HCT116 (cell line): ENCODE measurements around the gene CAMKK2. TPM values are rescaled to one million over a fixed set of nuclear protein-coding genes. Genes with fewer than 3 reads are reported as not detected.

Experiments used
- ATAC-seq: fragments of 200-7000 bp; cut with Tn5 transposase; 2 replicates; pipeline ENCODE4 v1.9.1; 2020; ENCODE audit warnings: mild to moderate bottlenecking, moderate library complexity
- BruUV-seq: library from RNA; stranded (reverse); fragments of 400-500 nt; replicated peaks from 2 replicates; lab custom pipeline; 2021; lab: Mats Ljungman, UMichigan
- CTCF ChIA-PET: fragments of 300-600 bp; sonication (Branson Sonifier 250); formaldehyde crosslinking; loops from one replicate; lab custom pipeline; 2021; ENCODE audit warnings: antibody characterized with exemption; lab: Charles Lee
- POLR2A ChIA-PET: fragments of 300-600, 350-600 bp; sonication (Branson Sonifier 250); formaldehyde crosslinking; loops from one replicate; lab custom pipeline; 2021; ENCODE audit warnings: antibody characterized with exemption; lab: Charles Lee
- RAD21 ChIA-PET, 2 experiments: fragments of 300-600 bp; sonication (Branson Sonifier 250); formaldehyde crosslinking; loops; one replicate each; lab custom pipeline; 2023; ENCODE audit warnings: low total read pairs in 2 of 2; ENCODE audit not compliant: uncharacterized antibody in 2 of 2, unreplicated experiment in 2 of 2, low non-redundant PET in 1 of 2; lab: Charles Lee
- DNase-seq: peaks from one replicate; pipeline ENCODE4 v3.0.0-alpha.2; 2010; ENCODE audit warnings: low read depth, low spot score
- H2AFZ ChIP-seq: fragments of 200-600 bp; shearing (Covaris generic), sonication (generic); 2 replicates; pipeline ENCODE4 v1.6.1; 2017; ENCODE audit warnings: low read depth, mixed run types, mixed read lengths, antibody characterized with exemption, low read length; ENCODE audit not compliant: poor library complexity, severe bottlenecking
- H3K27ac ChIP-seq: 2 replicates; pipeline ENCODE4 v1.5.1; 2012; ENCODE audit warnings: low read depth, low read length
- H3K27me3 ChIP-seq: fragments of 200-600 bp; sonication (generic); 2 replicates; pipeline ENCODE4 v1.6.1; 2016; ENCODE audit warnings: mixed run types, low read length, mixed read lengths; ENCODE audit not compliant: insufficient read depth
- H3K36me3 ChIP-seq, 2 experiments: fragments of 200-500 bp in 1 of 2; fragments of 200-600 bp in 1 of 2; sonication (Bioruptor generic) in 1 of 2; sonication (generic) in 1 of 2; 2 replicates each; pipeline versions ENCODE4 v1.5.1 to v1.6.1; 2014 to 2016; ENCODE audit warnings: low read length in 2 of 2, inconsistent platforms in 1 of 2, mixed read lengths in 1 of 2, mixed run types in 1 of 2; ENCODE audit not compliant: insufficient read depth in 2 of 2, control insufficient read depth in 1 of 2
- H3K4me1 ChIP-seq, 2 experiments: fragments of 200-600 bp in 1 of 2; sonication (generic) in 1 of 2; 2 replicates each; pipeline versions ENCODE4 v1.5.1 to v1.6.1; 2012 to 2017; ENCODE audit warnings: low read length in 2 of 2, inconsistent platforms in 1 of 2, mild to moderate bottlenecking in 1 of 2, mixed read lengths in 1 of 2, mixed run types in 1 of 2, moderate library complexity in 1 of 2; ENCODE audit not compliant: insufficient read depth in 2 of 2, control insufficient read depth in 1 of 2
- H3K4me2 ChIP-seq: fragments of 200-600 bp; sonication (generic); 2 replicates; pipeline ENCODE4 v1.6.1; 2017; ENCODE audit warnings: mixed run types, low read length, mixed read lengths
- H3K4me3 ChIP-seq, 2 experiments: fragments of 200-600 bp in 1 of 2; sonication (generic) in 1 of 2; replicated peaks in 1 of 2; 2 replicates each; pipeline ENCODE4 v1.5.1; 2011 to 2016; ENCODE audit warnings: low read length in 2 of 2, control low read depth in 1 of 2, low read depth in 1 of 2, mild to moderate bottlenecking in 1 of 2, mixed read lengths in 1 of 2, mixed run types in 1 of 2
- H3K79me2 ChIP-seq: fragments of 200-600 bp; sonication (generic); 2 replicates; pipeline ENCODE4 v1.6.1; 2017; ENCODE audit warnings: mild to moderate bottlenecking, mixed run types, low read length, moderate library complexity, mixed read lengths; ENCODE audit not compliant: insufficient read depth
- H3K9ac ChIP-seq: fragments of 200-600 bp; sonication (generic); 2 replicates; pipeline ENCODE4 v1.6.1; 2016; ENCODE audit warnings: low read length, mixed read lengths
- H3K9me2 ChIP-seq: fragments of 200-600 bp; sonication (generic), shearing (Covaris generic); 2 replicates; pipeline ENCODE4 v1.6.1; 2017; ENCODE audit warnings: mixed run types, mild to moderate bottlenecking, moderate library complexity; ENCODE audit not compliant: insufficient read depth
- H3K9me3 ChIP-seq, 2 experiments: fragments of 200-500 bp in 1 of 2; fragments of 200-600 bp in 1 of 2; sonication (Bioruptor generic) in 1 of 2; sonication (generic) in 1 of 2; 2 replicates each; pipeline ENCODE4 v1.6.1; 2014 to 2017; ENCODE audit warnings: low read length in 2 of 2, mixed read lengths in 2 of 2, inconsistent platforms in 1 of 2, low read depth in 1 of 2, mild to moderate bottlenecking in 1 of 2, mixed run types in 1 of 2, moderate library complexity in 1 of 2; ENCODE audit not compliant: control insufficient read depth in 1 of 2, insufficient read depth in 1 of 2
- H4K20me1 ChIP-seq: fragments of 200-600 bp; sonication (generic), shearing (Covaris generic); 2 replicates; pipeline ENCODE4 v1.6.1; 2017; ENCODE audit warnings: mixed run types, mild to moderate bottlenecking, moderate library complexity; ENCODE audit not compliant: insufficient read depth
- CBX3 ChIP-seq: IDR thresholded peaks from 2 replicates; pipeline ENCODE4 v1.6.1; 2012; ENCODE audit warnings: low read depth
- CEBPB ChIP-seq: IDR thresholded peaks from 2 replicates; pipeline ENCODE4 v1.6.1; 2012; ENCODE audit warnings: low read depth
- CTCF ChIP-seq, 3 experiments: fragments of 200-600 bp in 1 of 3; sonication (generic) in 1 of 3; IDR thresholded peaks in 2 of 3; conservative IDR thresholded peaks in 1 of 3; 2 replicates each; pipeline ENCODE4 v1.5.1; 2012 to 2017; ENCODE audit warnings: low read depth in 2 of 3, low read length in 2 of 3, antibody characterized with exemption in 1 of 3, borderline replicate concordance in 1 of 3, control low read depth in 1 of 3, mild to moderate bottlenecking in 1 of 3, mixed read lengths in 1 of 3, mixed run types in 1 of 3, moderate library complexity in 1 of 3; ENCODE audit not compliant: insufficient read depth in 1 of 3
- ELF1 ChIP-seq: IDR thresholded peaks from 2 replicates; pipeline ENCODE4 v1.6.1; 2012; ENCODE audit warnings: low read depth, borderline replicate concordance
- FOSL1 ChIP-seq: IDR thresholded peaks from 2 replicates; pipeline ENCODE4 v1.6.1; 2012; ENCODE audit warnings: low read depth
- JUND ChIP-seq: IDR thresholded peaks from 2 replicates; pipeline ENCODE4 v1.6.1; 2012
- POLR2AphosphoS5 ChIP-seq: IDR thresholded peaks from 2 replicates; pipeline ENCODE4 v1.6.1; 2011; ENCODE audit warnings: mild to moderate bottlenecking, low read depth, low read length, moderate library complexity
- RAD21 ChIP-seq: IDR thresholded peaks from 2 replicates; pipeline ENCODE4 v1.6.1; 2012; ENCODE audit warnings: low read depth, mild to moderate bottlenecking
- SIN3A ChIP-seq: IDR thresholded peaks from 2 replicates; pipeline ENCODE4 v1.6.1; 2012; ENCODE audit warnings: low read depth
- SRF ChIP-seq: IDR thresholded peaks from 2 replicates; pipeline ENCODE4 v1.6.1; 2012; ENCODE audit warnings: low read depth
- YY1 ChIP-seq: IDR thresholded peaks from 2 replicates; pipeline ENCODE4 v1.6.1; 2011; ENCODE audit warnings: low read length, low read depth, moderate library complexity, mild to moderate bottlenecking; ENCODE audit not compliant: insufficient replicate concordance; ENCODE audit errors: extremely low read depth
- ZFX ChIP-seq: fragments of 450-650 bp; IDR thresholded peaks from 2 replicates; pipeline ENCODE4 v1.6.1; 2017
- ZNF274 ChIP-seq: fragments of 200-500 bp; sonication (Bioruptor generic); IDR thresholded peaks from 2 replicates; pipeline ENCODE4 v1.6.1; 2014; ENCODE audit warnings: mild to moderate bottlenecking, low read depth, low read length, inconsistent platforms
- intact Hi-C: fragments of 100-400 bp; cut with micrococcal nuclease; formaldehyde crosslinking; loops from 2 replicates; pipeline ENCODE4 v1.10.0; 2022
- total RNA-seq: library from RNA; stranded (reverse); gene quantifications from one replicate; pipeline ENCODE4 v1.2.1, GENCODE V29; 2021; ENCODE audit not compliant: unreplicated experiment
- TF ChIP-seq, protein P1 (sequence below): IDR thresholded peaks from 2 replicates; pipeline ENCODE4 v1.6.1; 2012

The CAMKK2 gene
- total RNA-seq, 1 experiment from 2014 or later = 33.8 TPM

- H3K36me3 ChIP-seq = no peaks in the 10 kb centered on the region
- H3K27ac ChIP-seq = no peak overlapping the region
- no peak overlapping the region for H3K4me3 ChIP-seq
- no peaks in the 10 kb centered on the region for H4K20me1 ChIP-seq
- ChIA-PET POLR2A (interaction anchor here (0.7 to 1.0 kb wide), 2 partner anchors 18 to 357 kb away, joined by 3 read pairs; no protein-coding TSS in a partner anchor), RAD21 (no interaction called here), CTCF (no interaction called here)
- no peak for ATAC-seq
- H3K27me3 ChIP-seq = no peaks in the 10 kb centered on the region
- no peak overlapping the region for H3K4me2 ChIP-seq
- H3K9me2 ChIP-seq = no peaks in the 10 kb centered on the region
- H3K9ac ChIP-seq = no peak overlapping the region
- no peaks in the 10 kb centered on the region for H3K9me3 ChIP-seq
- intact Hi-C loops = no loop called here
- H2AFZ ChIP-seq = no peak overlapping the region
- H3K4me1 ChIP-seq = peaks cover 0 to 2% of the 10 kb centered on the region in 2 experiments; a peak in 1 of 4 replicates
- no peak for DNase-seq
- no peak for TF ChIP-seq YY1
- no peak for TF ChIP-seq ZFX
- no TSS peak for BruUV-seq
- H3K79me2 ChIP-seq = no peaks in the 10 kb centered on the region
Measured at GRCh38 chr12:121189131-121189530, 107.4 kb downstream of the CAMKK2 start.

DNA sequence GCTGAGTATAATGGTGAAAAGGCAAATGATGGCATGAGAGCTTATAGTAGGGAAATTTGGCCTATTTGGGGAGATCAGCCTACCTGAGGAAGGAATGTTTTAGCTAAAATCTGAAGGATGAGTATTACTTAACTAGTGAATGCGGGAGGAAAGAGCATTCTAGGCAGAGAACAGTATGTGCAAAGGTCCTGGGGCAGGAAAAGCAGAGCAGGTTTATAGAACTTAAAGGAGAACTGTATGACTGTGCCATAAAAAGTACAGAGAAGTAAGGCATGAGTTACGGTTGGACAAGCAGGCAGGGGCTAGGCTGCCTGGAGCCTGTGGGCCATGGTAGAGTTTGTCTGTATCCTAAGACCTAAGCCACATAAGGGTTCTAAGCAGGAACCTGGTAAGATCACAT lies 108.3 kb downstream of the CAMKK2 start:
- H4K20me1 ChIP-seq = no peaks in the 10 kb centered on the region
- H3K9me3 ChIP-seq = no peaks in the 10 kb centered on the region
- no peaks in the 10 kb centered on the region for H3K9me2 ChIP-seq
- H2AFZ ChIP-seq = no peak overlapping the region
- H3K36me3 ChIP-seq = no peaks in the 10 kb centered on the region
- ATAC-seq (no peak), DNase-seq (no peak)
- ChIA-PET RAD21 (no interaction called here), CTCF (no interaction called here), POLR2A (no interaction called here)
- peaks cover 0 to 2% of the 10 kb centered on the region in 2 experiments; a peak in 1 of 4 replicates for H3K4me1 ChIP-seq
- H3K27me3 ChIP-seq = no peaks in the 10 kb centered on the region
- H3K4me2 ChIP-seq = no peak overlapping the region
- intact Hi-C loops = no loop called here
- H3K27ac ChIP-seq = no peak overlapping the region
- H3K79me2 ChIP-seq = no peaks in the 10 kb centered on the region
- H3K4me3 ChIP-seq = no peak overlapping the region
- H3K9ac ChIP-seq = no peak overlapping the region
- TF ChIP-seq CEBPB (no peak), ELF1 (no peak), SRF (no peak), CBX3 (no peak), FOSL1 (no peak), JUND (no peak), RAD21 (no peak), CTCF (IDR thresholded peaks at IDR 0.05 in 2 of 3, conservative IDR thresholded peaks at IDR 0.05 in 1 of 3; ENCODE audit: borderline replicate concordance in 1 of 3, insufficient read depth in 1 of 3, low read depth in 2 of 3, low read length in 2 of 3) (no peak), SIN3A (no peak), POLR2AphosphoS5 (no peak), YY1 (no peak), ZNF274 (no peak)
- TF ChIP-seq, protein P1, sequence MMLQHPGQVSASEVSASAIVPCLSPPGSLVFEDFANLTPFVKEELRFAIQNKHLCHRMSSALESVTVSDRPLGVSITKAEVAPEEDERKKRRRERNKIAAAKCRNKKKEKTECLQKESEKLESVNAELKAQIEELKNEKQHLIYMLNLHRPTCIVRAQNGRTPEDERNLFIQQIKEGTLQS = no peak
- BruUV-seq = no TSS peak
